HCT116 (cell line): Measurements from ENCODE around the gene KIFC3. TPM values are rescaled to one million over a fixed set of nuclear protein-coding genes. Genes with fewer than 3 reads are reported as not detected.

Experiments used
- ATAC-seq: fragments of 200-7000 bp; cut with Tn5 transposase; 2 replicates; pipeline ENCODE4 v1.9.1; 2020; ENCODE audit warnings: mild to moderate bottlenecking, moderate library complexity
- BruUV-seq: library from RNA; stranded (reverse); fragments of 400-500 nt; replicated peaks from 2 replicates; lab custom pipeline; 2021; lab: Mats Ljungman, UMichigan
- CTCF ChIA-PET: fragments of 300-600 bp; sonication (Branson Sonifier 250); formaldehyde crosslinking; loops from one replicate; lab custom pipeline; 2021; ENCODE audit warnings: antibody characterized with exemption; lab: Charles Lee
- POLR2A ChIA-PET: fragments of 300-600, 350-600 bp; sonication (Branson Sonifier 250); formaldehyde crosslinking; loops from one replicate; lab custom pipeline; 2021; ENCODE audit warnings: antibody characterized with exemption; lab: Charles Lee
- RAD21 ChIA-PET, 2 experiments: fragments of 300-600 bp; sonication (Branson Sonifier 250); formaldehyde crosslinking; loops; one replicate each; lab custom pipeline; 2023; ENCODE audit warnings: low total read pairs in 2 of 2; ENCODE audit not compliant: uncharacterized antibody in 2 of 2, unreplicated experiment in 2 of 2, low non-redundant PET in 1 of 2; lab: Charles Lee
- DNase-seq: peaks from one replicate; pipeline ENCODE4 v3.0.0-alpha.2; 2010; ENCODE audit warnings: low read depth, low spot score
- H2AFZ ChIP-seq: fragments of 200-600 bp; shearing (Covaris generic), sonication (generic); 2 replicates; pipeline ENCODE4 v1.6.1; 2017; ENCODE audit warnings: low read depth, mixed run types, mixed read lengths, antibody characterized with exemption, low read length; ENCODE audit not compliant: poor library complexity, severe bottlenecking
- H3K27ac ChIP-seq: 2 replicates; pipeline ENCODE4 v1.5.1; 2012; ENCODE audit warnings: low read depth, low read length
- H3K27me3 ChIP-seq: fragments of 200-600 bp; sonication (generic); 2 replicates; pipeline ENCODE4 v1.6.1; 2016; ENCODE audit warnings: mixed run types, low read length, mixed read lengths; ENCODE audit not compliant: insufficient read depth
- H3K36me3 ChIP-seq, 2 experiments: fragments of 200-500 bp in 1 of 2; fragments of 200-600 bp in 1 of 2; sonication (Bioruptor generic) in 1 of 2; sonication (generic) in 1 of 2; 2 replicates each; pipeline versions ENCODE4 v1.5.1 to v1.6.1; 2014 to 2016; ENCODE audit warnings: low read length in 2 of 2, inconsistent platforms in 1 of 2, mixed read lengths in 1 of 2, mixed run types in 1 of 2; ENCODE audit not compliant: insufficient read depth in 2 of 2, control insufficient read depth in 1 of 2
- H3K4me1 ChIP-seq, 2 experiments: fragments of 200-600 bp in 1 of 2; sonication (generic) in 1 of 2; 2 replicates each; pipeline versions ENCODE4 v1.5.1 to v1.6.1; 2012 to 2017; ENCODE audit warnings: low read length in 2 of 2, inconsistent platforms in 1 of 2, mild to moderate bottlenecking in 1 of 2, mixed read lengths in 1 of 2, mixed run types in 1 of 2, moderate library complexity in 1 of 2; ENCODE audit not compliant: insufficient read depth in 2 of 2, control insufficient read depth in 1 of 2
- H3K4me2 ChIP-seq: fragments of 200-600 bp; sonication (generic); 2 replicates; pipeline ENCODE4 v1.6.1; 2017; ENCODE audit warnings: mixed run types, low read length, mixed read lengths
- H3K4me3 ChIP-seq, 2 experiments: fragments of 200-600 bp in 1 of 2; sonication (generic) in 1 of 2; replicated peaks in 1 of 2; 2 replicates each; pipeline ENCODE4 v1.5.1; 2011 to 2016; ENCODE audit warnings: low read length in 2 of 2, control low read depth in 1 of 2, low read depth in 1 of 2, mild to moderate bottlenecking in 1 of 2, mixed read lengths in 1 of 2, mixed run types in 1 of 2
- H3K79me2 ChIP-seq: fragments of 200-600 bp; sonication (generic); 2 replicates; pipeline ENCODE4 v1.6.1; 2017; ENCODE audit warnings: mild to moderate bottlenecking, mixed run types, low read length, moderate library complexity, mixed read lengths; ENCODE audit not compliant: insufficient read depth
- H3K9ac ChIP-seq: fragments of 200-600 bp; sonication (generic); 2 replicates; pipeline ENCODE4 v1.6.1; 2016; ENCODE audit warnings: low read length, mixed read lengths
- H3K9me2 ChIP-seq: fragments of 200-600 bp; sonication (generic), shearing (Covaris generic); 2 replicates; pipeline ENCODE4 v1.6.1; 2017; ENCODE audit warnings: mixed run types, mild to moderate bottlenecking, moderate library complexity; ENCODE audit not compliant: insufficient read depth
- H3K9me3 ChIP-seq, 2 experiments: fragments of 200-500 bp in 1 of 2; fragments of 200-600 bp in 1 of 2; sonication (Bioruptor generic) in 1 of 2; sonication (generic) in 1 of 2; 2 replicates each; pipeline ENCODE4 v1.6.1; 2014 to 2017; ENCODE audit warnings: low read length in 2 of 2, mixed read lengths in 2 of 2, inconsistent platforms in 1 of 2, low read depth in 1 of 2, mild to moderate bottlenecking in 1 of 2, mixed run types in 1 of 2, moderate library complexity in 1 of 2; ENCODE audit not compliant: control insufficient read depth in 1 of 2, insufficient read depth in 1 of 2
- H4K20me1 ChIP-seq: fragments of 200-600 bp; sonication (generic), shearing (Covaris generic); 2 replicates; pipeline ENCODE4 v1.6.1; 2017; ENCODE audit warnings: mixed run types, mild to moderate bottlenecking, moderate library complexity; ENCODE audit not compliant: insufficient read depth
- CEBPB ChIP-seq: IDR thresholded peaks from 2 replicates; pipeline ENCODE4 v1.6.1; 2012; ENCODE audit warnings: low read depth
- CTCF ChIP-seq, 3 experiments: fragments of 200-600 bp in 1 of 3; sonication (generic) in 1 of 3; IDR thresholded peaks in 2 of 3; conservative IDR thresholded peaks in 1 of 3; 2 replicates each; pipeline ENCODE4 v1.5.1; 2012 to 2017; ENCODE audit warnings: low read depth in 2 of 3, low read length in 2 of 3, antibody characterized with exemption in 1 of 3, borderline replicate concordance in 1 of 3, control low read depth in 1 of 3, mild to moderate bottlenecking in 1 of 3, mixed read lengths in 1 of 3, mixed run types in 1 of 3, moderate library complexity in 1 of 3; ENCODE audit not compliant: insufficient read depth in 1 of 3
- ELF1 ChIP-seq: IDR thresholded peaks from 2 replicates; pipeline ENCODE4 v1.6.1; 2012; ENCODE audit warnings: low read depth, borderline replicate concordance
- EZH2 ChIP-seq: fragments of 200-600 bp; sonication (generic); IDR thresholded peaks from 2 replicates; pipeline ENCODE4 v1.6.1; 2017; ENCODE audit warnings: antibody characterized with exemption, mixed run types
- POLR2A ChIP-seq: IDR thresholded peaks from 2 replicates; pipeline ENCODE4 v1.7.0; 2011; ENCODE audit warnings: borderline replicate concordance; ENCODE audit not compliant: insufficient read depth, insufficient read length; ENCODE audit errors: extremely low read depth
- RAD21 ChIP-seq: IDR thresholded peaks from 2 replicates; pipeline ENCODE4 v1.6.1; 2012; ENCODE audit warnings: low read depth, mild to moderate bottlenecking
- SP1 ChIP-seq: IDR thresholded peaks from 2 replicates; pipeline ENCODE4 v1.6.1; 2012; ENCODE audit warnings: low read depth
- SRF ChIP-seq: IDR thresholded peaks from 2 replicates; pipeline ENCODE4 v1.6.1; 2012; ENCODE audit warnings: low read depth
- ZBTB33 ChIP-seq: IDR thresholded peaks from 2 replicates; pipeline ENCODE4 v1.6.1; 2011; ENCODE audit warnings: mild to moderate bottlenecking, low read length, moderate library complexity; ENCODE audit not compliant: insufficient replicate concordance; ENCODE audit errors: extremely low read depth
- ZFX ChIP-seq: fragments of 450-650 bp; IDR thresholded peaks from 2 replicates; pipeline ENCODE4 v1.6.1; 2017
- intact Hi-C: fragments of 100-400 bp; cut with micrococcal nuclease; formaldehyde crosslinking; loops from 2 replicates; pipeline ENCODE4 v1.10.0; 2022
- total RNA-seq: library from RNA; stranded (reverse); gene quantifications from one replicate; pipeline ENCODE4 v1.2.1, GENCODE V29; 2021; ENCODE audit not compliant: unreplicated experiment
- TF ChIP-seq, protein P1 (sequence below): IDR thresholded peaks from 2 replicates; pipeline ENCODE4 v1.6.1; 2012

KIFC3 gene
- total RNA-seq, 1 experiment from 2014 or later: 31.9 TPM

DNA sequence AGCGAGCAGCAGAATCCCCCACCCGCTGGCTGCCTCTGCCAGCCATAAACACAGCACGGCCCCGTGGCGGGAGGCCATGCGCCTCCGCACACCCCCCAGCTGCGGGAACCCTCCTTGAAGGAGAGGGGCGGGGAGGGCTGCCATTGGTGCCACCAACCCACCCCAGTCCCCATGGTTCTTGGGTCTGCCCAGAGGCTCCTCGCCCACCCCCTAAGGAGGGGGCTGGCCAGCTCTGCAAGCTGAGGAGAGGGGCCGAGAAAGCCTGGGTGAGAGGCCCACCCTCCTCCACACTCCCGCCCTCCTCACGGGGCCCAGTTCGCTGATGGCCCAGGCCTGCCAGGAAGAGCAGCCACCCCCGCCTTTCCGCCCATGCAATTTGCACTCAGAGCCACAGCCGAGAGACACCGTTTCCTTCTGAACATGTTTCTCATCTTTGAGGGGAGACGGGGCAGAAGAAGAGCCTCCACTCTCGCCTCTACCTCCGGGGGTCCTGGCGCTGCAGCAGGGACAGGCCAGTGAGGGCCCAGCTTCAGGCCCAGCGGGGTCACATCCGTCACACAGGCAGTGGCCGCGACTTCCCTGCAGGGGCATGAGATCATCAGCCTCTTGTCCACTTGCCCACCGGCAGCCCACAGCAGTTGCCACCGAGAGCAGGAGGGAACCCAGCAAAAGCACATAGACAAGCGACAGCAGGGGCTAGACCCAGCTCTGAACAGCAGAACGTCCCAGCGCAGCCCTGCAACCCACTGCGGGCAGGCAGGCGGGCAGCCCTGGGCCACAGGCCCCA lies 43.8 kb downstream of the KIFC3 start (continued):
- TF ChIP-seq CTCF (IDR thresholded peaks at IDR 0.05 in 2 of 3, conservative IDR thresholded peaks at IDR 0.05 in 1 of 3; ENCODE audit: borderline replicate concordance in 1 of 3, insufficient read depth in 1 of 3, low read depth in 2 of 3, low read length in 2 of 3): no peak
- TF ChIP-seq ELF1: no peak
- no peak for TF ChIP-seq ZFX
- TF ChIP-seq, all 23 proteins: peak for 0

DNA sequence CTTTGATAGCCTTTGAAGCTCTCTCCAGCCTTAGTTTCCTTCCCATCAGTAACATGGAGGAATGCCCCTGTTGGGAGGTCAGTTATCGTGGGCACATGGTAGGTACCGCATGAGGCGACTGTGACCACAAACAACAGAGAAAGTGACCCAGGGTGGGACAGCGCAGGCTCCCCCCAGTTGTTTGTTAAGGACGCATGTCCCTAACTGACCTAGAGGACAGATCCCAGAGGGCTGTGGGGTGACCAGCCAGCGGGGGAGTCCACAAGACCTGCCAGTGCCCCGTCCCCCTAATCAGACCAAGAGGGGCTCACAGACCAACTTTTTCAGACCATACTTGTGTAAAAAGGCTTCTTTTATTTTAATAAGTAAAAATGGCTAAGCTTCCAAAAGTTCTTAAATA lies 44.4 kb downstream of the KIFC3 start:
- Histone ChIP-seq H3K9ac (no peak overlapping the region), H3K9me3 (no peaks in the 10 kb centered on the region), H3K79me2 (no peaks in the 10 kb centered on the region), H4K20me1 (no peaks in the 10 kb centered on the region), H3K27ac (no peak overlapping the region)
- intact Hi-C loops: loop anchor here (1.0 to 10.0 kb wide), 3 partner anchors 105 to 237 kb away; no protein-coding TSS in a partner anchor
- ATAC-seq: no peak
- DNase-seq: no peak
- POLR2A ChIA-PET: no interaction called here
- TF ChIP-seq CEBPB (no peak), SP1 (no peak), CTCF (IDR thresholded peaks at IDR 0.05 in 2 of 3, conservative IDR thresholded peaks at IDR 0.05 in 1 of 3; ENCODE audit: borderline replicate concordance in 1 of 3, insufficient read depth in 1 of 3, low read depth in 2 of 3, low read length in 2 of 3) (no peak), ZBTB33 (no peak), SRF (no peak), RAD21 (no peak), ELF1 (no peak), EZH2 (no peak), POLR2A (no peak)
- TF ChIP-seq, protein P1, sequence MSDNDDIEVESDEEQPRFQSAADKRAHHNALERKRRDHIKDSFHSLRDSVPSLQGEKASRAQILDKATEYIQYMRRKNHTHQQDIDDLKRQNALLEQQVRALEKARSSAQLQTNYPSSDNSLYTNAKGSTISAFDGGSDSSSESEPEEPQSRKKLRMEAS: no peak
- TF ChIP-seq, all 23 proteins: peak for 0
- Histone ChIP-seq H3K27me3 (no peaks in the 10 kb centered on the region), H3K36me3 (0 out of 4 replicates have a peak, but pooled peaks cover 0 to 2% of the 10 kb centered on the region in 2 experiments), H3K9me2 (no peaks in the 10 kb centered on the region), H3K4me2 (no peak overlapping the region), H3K4me1 (peaks cover 0 to 3% of the 10 kb centered on the region in 2 experiments; a peak in 1 of 4 replicates), H3K4me3 (no peak overlapping the region), H2AFZ (no peak overlapping the region)
- CTCF ChIA-PET: interaction anchor here (0.7 to 3.2 kb wide), 4 partner anchors 105 to 240 kb away, joined by 3 to 18 read pairs (median 4); no protein-coding TSS in a partner anchor
- no TSS peak for BruUV-seq
- RAD21 ChIA-PET: no interaction called here
